KOPT-K1 (cell line): ENCODE data around the gene ARRB2.

ENCODE experiments used
- H3K27ac ChIP-seq: fragments of 200-600 bp; sonication (generic); 2 replicates; pipeline ENCODE4 v1.5.1; 2016; ENCODE audit warnings: antibody characterized with exemption, mild to moderate bottlenecking, low read depth, low read length; ENCODE audit not compliant: poor library complexity, severe bottlenecking
- H3K36me3 ChIP-seq: fragments of 200-600 bp; sonication (generic); 2 replicates; pipeline ENCODE4 v1.5.1; 2017; ENCODE audit warnings: antibody characterized with exemption, mild to moderate bottlenecking, low read length, moderate library complexity; ENCODE audit not compliant: insufficient read depth
- H3K9me3 ChIP-seq: fragments of 200-600 bp; sonication (generic); 2 replicates; pipeline ENCODE4 v1.5.1; 2017; ENCODE audit warnings: antibody characterized with exemption, low read length, mild to moderate bottlenecking; ENCODE audit not compliant: insufficient read depth, poor library complexity, severe bottlenecking

Gene ARRB2

DNA sequence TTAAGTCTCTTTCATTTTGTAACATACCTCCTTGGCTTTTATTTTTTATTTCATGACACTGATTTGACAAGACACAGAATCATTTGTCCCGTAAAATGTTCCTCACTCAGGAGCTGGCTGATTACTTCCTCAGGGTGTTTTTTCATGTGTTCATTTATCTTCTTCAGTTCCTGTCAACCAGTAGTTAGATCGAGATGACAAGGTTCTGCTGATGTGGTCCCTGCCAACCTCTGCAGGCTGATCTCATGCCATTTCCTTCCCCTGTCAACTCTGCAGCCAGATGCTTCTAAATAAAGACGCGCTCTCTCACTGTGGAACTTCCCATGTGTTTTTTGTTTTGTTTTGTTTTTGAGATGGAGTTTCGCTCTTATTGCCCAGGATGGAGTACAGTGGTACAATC is 37.4 kb downstream of the ARRB2 start:
- Histone ChIP-seq H3K36me3 (no peaks in the 10 kb centered on the region), H3K27ac (no peak overlapping the region)

DNA sequence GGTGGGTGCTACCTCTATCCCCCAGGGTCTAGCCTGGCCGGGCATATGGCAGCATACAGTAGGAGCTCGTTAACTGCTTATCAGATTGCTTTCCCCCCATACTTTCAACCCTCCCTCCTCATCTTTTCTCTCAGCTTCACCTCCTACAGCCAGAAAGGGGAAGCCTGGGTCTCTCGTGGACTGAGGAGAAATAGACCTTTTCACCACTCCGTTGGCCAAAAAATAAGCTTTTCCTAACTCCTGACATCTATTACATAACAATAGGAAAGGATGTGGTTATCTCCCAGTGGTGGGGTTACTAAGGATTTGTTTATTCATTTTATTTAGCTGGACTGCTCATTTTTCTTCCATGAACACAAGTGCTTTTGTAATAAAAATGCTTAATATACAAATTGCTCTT is 38.3 kb downstream of the ARRB2 start:
- H3K36me3 ChIP-seq: no peaks in the 10 kb centered on the region
- H3K27ac ChIP-seq: no peak overlapping the region
- no peaks in the 10 kb centered on the region for H3K9me3 ChIP-seq

More for the DNA sequence above, 37.4 kb downstream of the ARRB2 start:
- H3K9me3 ChIP-seq: no peaks in the 10 kb centered on the region

GRCh38 chr17:4750606-4751005 is 40.2 kb downstream of the ARRB2 start:
- Histone ChIP-seq H3K9me3 (no peaks in the 10 kb centered on the region), H3K36me3 (no peaks in the 10 kb centered on the region), H3K27ac (no peak overlapping the region)

DNA sequence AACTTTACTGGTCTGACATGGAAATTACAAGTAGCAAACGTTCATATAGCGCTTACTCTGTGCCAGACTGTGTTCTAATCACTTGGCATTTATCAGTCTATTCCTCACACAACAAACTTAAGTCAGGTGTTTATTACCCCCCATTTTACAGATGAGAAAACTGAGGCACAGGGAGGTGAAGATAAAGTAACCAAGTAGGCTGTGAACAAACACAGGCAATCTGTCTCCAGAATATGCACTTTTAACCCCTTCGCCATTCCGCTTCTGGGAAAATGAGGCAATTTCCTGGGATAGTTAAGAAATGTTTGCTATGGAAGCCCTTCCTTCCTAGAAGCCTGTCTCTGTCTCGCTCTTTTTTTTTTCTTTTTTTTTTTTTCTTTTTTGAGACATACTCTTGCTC is 41.5 kb downstream of the ARRB2 start:
- H3K27ac ChIP-seq: no peak overlapping the region
- no peaks in the 10 kb centered on the region for H3K9me3 ChIP-seq
- H3K36me3 ChIP-seq: no peaks in the 10 kb centered on the region

- no peak overlapping the region for H3K27ac ChIP-seq
- no peaks in the 10 kb centered on the region for H3K9me3 ChIP-seq
- H3K36me3 ChIP-seq: no peaks in the 10 kb centered on the region
These were observed 43.0 kb downstream of the ARRB2 start for GRCh38 chr17:4753392-4753791.

- no peaks in the 10 kb centered on the region for H3K9me3 ChIP-seq
These were observed 49.4 kb downstream of the ARRB2 start for GRCh38 chr17:4759776-4760236.

GRCh38 chr17:4764595-4764994 is 54.2 kb downstream of the ARRB2 start:
- H3K36me3 ChIP-seq: no peaks in the 10 kb centered on the region
- no peaks in the 10 kb centered on the region for H3K9me3 ChIP-seq
- no peak overlapping the region for H3K27ac ChIP-seq

More at GRCh38 chr17:4759776-4760236, 49.4 kb downstream of the ARRB2 start:
- Histone ChIP-seq H3K36me3 (no peaks in the 10 kb centered on the region), H3K27ac (no peak overlapping the region)

DNA sequence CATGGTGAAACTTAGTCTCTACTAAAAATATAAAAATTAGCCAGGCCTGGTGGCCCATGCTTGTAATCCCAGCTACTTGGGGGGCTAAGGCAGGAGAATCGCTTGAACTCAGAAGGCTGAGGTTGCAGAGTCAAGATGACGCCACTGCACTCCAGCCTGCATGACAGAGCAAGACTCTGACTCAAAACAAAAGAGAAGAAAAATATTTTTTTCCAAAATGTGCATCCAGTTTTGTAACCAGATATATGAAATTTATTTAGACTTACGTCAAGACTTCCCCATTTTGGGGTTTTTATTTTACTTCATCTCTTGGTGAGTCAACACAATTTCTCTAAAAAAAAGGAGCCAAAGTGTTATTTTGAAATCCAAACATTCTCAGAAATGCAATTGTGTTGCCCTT is 55.8 kb downstream of the ARRB2 start:
- H3K36me3 ChIP-seq: no peaks in the 10 kb centered on the region
- H3K9me3 ChIP-seq: no peaks in the 10 kb centered on the region
- no peak overlapping the region for H3K27ac ChIP-seq

GRCh38 chr17:4766723-4767122 is 56.3 kb downstream of the ARRB2 start:
- H3K36me3 ChIP-seq: no peaks in the 10 kb centered on the region
- H3K27ac ChIP-seq: no peak overlapping the region
- H3K9me3 ChIP-seq: no peaks in the 10 kb centered on the region

DNA sequence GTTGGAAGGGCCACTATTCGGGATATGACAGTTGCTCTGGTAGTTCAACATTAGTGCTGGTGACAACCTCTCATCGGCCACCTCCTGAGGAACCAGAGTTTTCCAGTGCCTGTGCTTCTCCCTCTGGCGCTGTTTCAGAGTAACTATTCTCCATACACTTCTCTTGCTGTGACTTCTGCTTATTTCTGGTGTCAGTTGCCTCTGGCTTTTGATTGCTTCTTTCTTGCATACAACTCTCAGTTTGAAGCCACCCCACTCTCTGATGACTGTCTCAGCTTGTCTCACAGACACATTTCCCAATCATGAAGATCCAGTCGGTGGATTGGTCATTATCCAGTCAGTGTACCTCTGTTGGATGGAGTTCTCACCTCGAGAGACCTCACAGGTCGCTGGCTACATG is 57.9 kb downstream of the ARRB2 start:
- H3K27ac ChIP-seq: no peak overlapping the region
- H3K36me3 ChIP-seq: no peaks in the 10 kb centered on the region
- H3K9me3 ChIP-seq: no peaks in the 10 kb centered on the region

GRCh38 chr17:4769628-4770027 is 59.2 kb downstream of the ARRB2 start:
- no peaks in the 10 kb centered on the region for H3K36me3 ChIP-seq
- no peak overlapping the region for H3K27ac ChIP-seq

More at GRCh38 chr17:4769628-4770027, 59.2 kb downstream of the ARRB2 start:
- H3K9me3 ChIP-seq: no peaks in the 10 kb centered on the region
